ENCODE data around the gene ST14.

DNA sequence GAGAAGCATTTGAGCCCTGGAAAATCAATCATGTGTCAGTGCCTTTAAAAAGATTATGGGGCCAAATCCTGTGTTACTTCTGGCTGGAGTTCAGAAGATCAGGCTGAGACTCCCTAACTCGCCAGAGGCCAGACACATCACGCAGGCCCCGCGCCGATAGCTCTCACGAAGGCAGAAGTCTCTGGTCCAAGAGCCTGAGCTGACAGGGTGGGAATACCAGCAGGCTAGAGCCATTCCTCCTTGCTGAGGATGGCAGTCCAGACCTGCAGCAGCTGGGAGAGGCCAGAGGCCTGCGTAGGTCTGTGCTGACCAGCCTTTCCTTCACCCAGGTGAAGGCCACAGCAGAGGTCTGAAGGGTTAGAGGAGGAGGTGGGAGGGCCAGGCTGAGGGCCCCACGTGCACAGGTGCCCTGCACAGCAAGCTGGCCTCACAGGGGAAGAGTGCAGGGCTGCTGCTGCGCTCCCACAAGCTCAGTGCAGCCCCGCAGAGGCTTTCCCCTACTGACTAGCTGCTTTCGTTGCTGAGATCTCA, 52.9 kb downstream of the ST14 start:
- no peak for TF ChIP-seq CTCF (IDR thresholded peaks at IDR 0.05; ENCODE audit: low read length)
- no peak for TF ChIP-seq EZH2phosphoT487 (IDR thresholded peaks at IDR 0.05; ENCODE audit: low read length)

Measured in MM.1S (cell line).